Kidney epithelial cell (primary cell): Measurements from ENCODE around the gene COL18A1. TPM values are rescaled to one million over a fixed set of nuclear protein-coding genes. Genes with fewer than 3 reads are reported as not detected.

Source experiments
- DNase-seq: peaks from one replicate; pipeline ENCODE4 v3.0.0-alpha.2; 2010; ENCODE audit warnings: low read depth
- H3K27me3 ChIP-seq: 2 replicates; pipeline ENCODE4 v1.6.0; 2011; ENCODE audit warnings: low read length; ENCODE audit not compliant: control insufficient read depth, insufficient read depth
- H3K36me3 ChIP-seq: 2 replicates; pipeline ENCODE4 v1.5.1; 2011; ENCODE audit warnings: low read length; ENCODE audit not compliant: control insufficient read depth, insufficient read depth
- H3K4me3 ChIP-seq: 2 replicates; pipeline ENCODE4 v1.5.1; 2011; ENCODE audit warnings: low read depth, mild to moderate bottlenecking, control low read depth, low read length
- total RNA-seq: library from RNA; depleted of rRNA; stranded (reverse); fragments of >200 nt; gene quantifications from 2 replicates; pipeline ENCODE4 v1.2.3, GENCODE V29; 2015
- TF ChIP-seq, protein P1 (sequence below): IDR thresholded peaks from 2 replicates; pipeline ENCODE4 v1.5.1; 2011; ENCODE audit warnings: mild to moderate bottlenecking, moderate library complexity, low read length, control low read depth, inconsistent platforms; ENCODE audit not compliant: insufficient read depth, poor library complexity, severe bottlenecking

COL18A1 gene
- total RNA-seq, 1 donor from 2014 or later = 808 TPM

DNA sequence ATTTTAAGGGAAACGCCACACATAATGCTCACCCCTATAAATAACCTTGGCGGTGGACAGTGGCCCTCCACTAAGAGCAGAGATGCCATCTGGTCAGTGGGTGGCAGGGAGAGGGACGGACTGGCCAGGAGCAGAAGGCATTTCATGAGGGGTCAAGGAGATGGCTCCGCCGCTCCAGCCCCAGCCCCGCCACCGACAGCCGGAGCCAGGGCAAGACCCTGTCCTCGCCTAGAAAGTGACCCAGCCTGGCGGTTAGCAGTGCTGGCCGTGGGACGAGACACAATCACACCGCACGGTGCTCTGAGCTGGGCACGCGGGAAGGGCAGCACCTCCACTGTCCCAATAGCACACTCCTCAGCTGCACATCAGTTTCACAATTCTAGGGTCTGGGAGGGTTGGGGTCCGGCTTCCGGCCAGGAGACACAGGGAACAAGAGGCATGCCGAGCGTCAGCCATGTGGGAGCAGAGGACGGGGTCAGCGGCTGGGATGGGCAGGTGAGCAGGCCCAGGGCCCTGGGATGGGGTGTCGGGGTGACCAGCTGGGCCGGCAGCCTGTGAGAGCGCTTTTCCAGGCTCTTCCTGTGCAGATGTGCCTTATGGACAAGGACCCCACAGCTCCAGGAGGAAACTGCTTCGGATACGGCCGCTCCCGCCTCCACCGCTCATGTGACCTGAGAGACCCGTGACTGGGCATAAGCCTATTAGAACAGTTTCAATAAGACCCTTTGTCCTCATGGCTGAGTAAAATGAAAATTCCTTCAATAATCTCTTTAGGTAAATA is 131.5 kb downstream of the COL18A1 start:
- DNase-seq = no peak
- Histone ChIP-seq H3K4me3 (no peak overlapping the region), H3K36me3 (no peaks in the 10 kb centered on the region), H3K27me3 (no peaks in the 10 kb centered on the region)
- TF ChIP-seq, protein P1, sequence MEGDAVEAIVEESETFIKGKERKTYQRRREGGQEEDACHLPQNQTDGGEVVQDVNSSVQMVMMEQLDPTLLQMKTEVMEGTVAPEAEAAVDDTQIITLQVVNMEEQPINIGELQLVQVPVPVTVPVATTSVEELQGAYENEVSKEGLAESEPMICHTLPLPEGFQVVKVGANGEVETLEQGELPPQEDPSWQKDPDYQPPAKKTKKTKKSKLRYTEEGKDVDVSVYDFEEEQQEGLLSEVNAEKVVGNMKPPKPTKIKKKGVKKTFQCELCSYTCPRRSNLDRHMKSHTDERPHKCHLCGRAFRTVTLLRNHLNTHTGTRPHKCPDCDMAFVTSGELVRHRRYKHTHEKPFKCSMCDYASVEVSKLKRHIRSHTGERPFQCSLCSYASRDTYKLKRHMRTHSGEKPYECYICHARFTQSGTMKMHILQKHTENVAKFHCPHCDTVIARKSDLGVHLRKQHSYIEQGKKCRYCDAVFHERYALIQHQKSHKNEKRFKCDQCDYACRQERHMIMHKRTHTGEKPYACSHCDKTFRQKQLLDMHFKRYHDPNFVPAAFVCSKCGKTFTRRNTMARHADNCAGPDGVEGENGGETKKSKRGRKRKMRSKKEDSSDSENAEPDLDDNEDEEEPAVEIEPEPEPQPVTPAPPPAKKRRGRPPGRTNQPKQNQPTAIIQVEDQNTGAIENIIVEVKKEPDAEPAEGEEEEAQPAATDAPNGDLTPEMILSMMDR = no peak

DNA sequence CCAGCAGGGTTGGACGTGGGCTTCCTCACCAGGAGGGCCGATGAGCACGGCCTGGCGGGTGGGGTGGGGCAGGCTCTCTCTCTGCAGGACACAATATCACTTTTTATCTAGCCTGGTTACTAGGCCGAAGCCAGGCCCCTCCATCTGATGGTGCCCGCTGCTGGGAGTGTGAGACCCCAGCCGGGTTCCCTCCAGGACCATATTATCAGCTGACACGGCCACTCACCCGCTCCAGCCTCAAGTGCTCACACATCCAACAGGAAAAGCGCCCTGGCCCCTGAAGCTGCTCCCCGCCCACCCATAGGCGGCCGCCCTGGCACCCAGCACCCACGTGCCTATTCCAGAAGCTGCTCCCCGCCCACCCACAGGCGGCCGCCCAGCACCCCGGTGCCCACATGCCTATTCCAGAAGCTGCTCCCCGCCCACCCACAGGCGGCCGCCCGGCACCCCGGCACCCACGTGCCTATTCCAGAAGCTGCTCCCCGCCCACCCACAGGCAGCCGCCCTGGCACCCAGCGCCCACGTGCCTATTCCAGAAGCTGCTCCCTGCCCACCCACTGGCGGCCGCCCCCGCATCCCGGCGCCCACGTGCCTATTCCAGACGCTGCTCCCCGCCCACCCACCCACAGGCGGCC is 132.3 kb downstream of the COL18A1 start:
- Histone ChIP-seq H3K27me3 (no peaks in the 10 kb centered on the region), H3K4me3 (no peak overlapping the region), H3K36me3 (no peaks in the 10 kb centered on the region)
- no peak for DNase-seq
- TF ChIP-seq, protein P1 = no peak

DNA sequence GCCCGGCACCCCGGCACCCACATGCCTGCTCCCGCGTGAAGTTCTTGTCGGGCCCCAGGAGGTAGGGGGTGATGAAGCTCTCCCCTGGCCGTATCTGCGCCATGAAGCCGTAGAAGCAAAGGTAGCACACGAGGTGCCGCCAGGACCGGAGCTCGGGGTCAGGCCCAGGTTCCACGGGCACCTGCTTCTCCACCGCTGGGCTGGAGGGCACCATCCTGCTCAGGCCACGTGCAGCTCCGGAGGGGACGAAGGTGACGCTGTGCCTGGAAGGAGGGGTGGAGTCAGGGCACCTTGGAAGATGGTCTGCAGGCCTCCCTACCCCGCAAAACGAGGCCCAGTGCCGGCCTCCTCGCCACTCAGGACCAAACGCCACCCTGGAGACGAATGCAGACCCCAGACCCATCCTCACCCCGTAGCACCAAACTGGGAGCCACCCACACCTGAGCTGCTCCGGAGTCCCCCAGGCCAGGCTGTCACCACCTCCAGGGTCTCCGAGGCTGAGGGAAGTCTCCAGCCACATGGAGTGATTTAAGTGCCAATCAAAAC is 132.9 kb downstream of the COL18A1 start:
- TF ChIP-seq, protein P1 = no peak

DNA sequence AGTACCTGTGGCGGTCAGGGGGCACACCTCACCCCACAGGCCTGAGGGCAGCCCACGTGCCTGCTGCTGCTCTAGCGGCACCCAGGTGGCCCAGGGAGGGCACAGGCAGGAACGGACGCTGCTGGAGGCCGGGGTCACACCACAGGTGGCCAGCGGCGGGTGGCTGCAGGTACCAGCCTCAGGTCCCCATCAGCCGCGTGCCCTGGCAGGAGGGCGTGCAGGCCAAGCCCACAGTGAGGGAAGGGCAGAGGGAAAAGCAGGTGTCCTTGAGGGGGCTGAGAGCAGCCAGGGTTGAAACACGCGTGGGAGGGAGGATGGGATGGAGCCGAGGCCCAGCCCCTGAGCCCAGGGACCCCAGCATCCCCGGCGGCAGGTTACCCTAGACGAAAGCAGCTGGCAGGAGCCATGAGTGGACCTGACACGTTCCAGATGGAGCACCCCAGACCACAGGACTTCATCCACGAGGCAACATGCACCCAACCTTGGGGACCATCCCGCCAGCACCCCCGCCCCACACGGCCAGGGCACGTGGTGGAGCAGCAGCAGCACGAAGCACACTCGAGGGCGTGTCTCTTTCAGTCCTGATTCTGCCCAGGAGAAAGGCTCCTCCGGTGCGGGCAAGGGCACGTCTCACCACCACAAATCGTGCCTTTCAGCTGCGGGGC is 133.5 kb downstream of the COL18A1 start:
- Histone ChIP-seq H3K36me3 (no peaks in the 10 kb centered on the region), H3K27me3 (no peaks in the 10 kb centered on the region), H3K4me3 (no peak overlapping the region)
- no peak for DNase-seq
- TF ChIP-seq, protein P1 = no peak

More for the DNA sequence above, 132.9 kb downstream of the COL18A1 start:
- H3K4me3 ChIP-seq = no peak overlapping the region
- no peaks in the 10 kb centered on the region for H3K27me3 ChIP-seq
- DNase-seq = no peak
- H3K36me3 ChIP-seq = no peaks in the 10 kb centered on the region

DNA sequence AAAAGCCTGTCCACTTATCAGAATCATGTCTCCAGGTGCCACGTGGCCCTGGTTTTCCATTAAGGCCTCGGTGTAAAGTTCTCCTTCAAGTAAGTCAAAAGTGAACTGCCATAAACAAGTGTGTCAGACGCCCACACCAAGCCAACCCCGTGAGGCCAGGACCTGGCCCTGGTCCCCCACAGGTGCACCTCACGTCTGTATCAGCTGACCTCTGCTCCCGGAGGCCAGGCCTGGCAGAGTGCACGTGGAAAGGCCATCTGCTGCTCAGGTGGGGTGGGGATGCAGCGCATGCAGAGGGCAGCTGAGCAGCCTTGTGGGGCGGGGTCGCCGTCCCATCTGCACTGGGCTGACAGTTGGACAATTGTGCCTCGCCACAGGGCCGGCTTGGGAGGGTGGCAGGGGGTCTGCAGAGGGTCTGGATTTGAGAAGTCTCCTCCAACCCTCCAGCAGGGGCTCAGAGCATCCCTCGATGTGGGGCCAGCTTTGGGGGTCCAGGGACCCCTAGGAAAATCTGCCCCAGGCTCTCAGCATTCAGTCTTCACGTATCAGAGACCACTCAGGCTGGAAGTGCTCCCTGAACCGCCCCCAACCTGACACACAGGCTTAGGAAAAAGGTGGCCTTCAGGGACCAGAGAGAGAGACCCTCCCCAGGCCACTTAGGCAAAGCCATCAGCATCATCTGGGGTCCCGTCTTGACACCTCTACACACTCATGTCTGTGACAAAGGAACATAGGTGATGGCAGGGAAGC is 134.3 kb downstream of the COL18A1 start:
- no peaks in the 10 kb centered on the region for H3K36me3 ChIP-seq
- TF ChIP-seq, protein P1 = no peak
- H3K4me3 ChIP-seq = no peak overlapping the region
- DNase-seq = no peak
- H3K27me3 ChIP-seq = peaks cover 2% of the 10 kb centered on the region
